Muscle layer of duodenum (tissue), 2 donors: ENCODE results near the gene SPZ1.

Experiments used
- H3K27ac ChIP-seq: one replicate; pipeline ENCODE4 v1.7.0; 2013; ENCODE audit warnings: mild to moderate bottlenecking, low read length
- H3K27me3 ChIP-seq: one replicate; pipeline ENCODE4 v1.7.0; 2013; ENCODE audit warnings: low read depth, mild to moderate bottlenecking, control low read depth, low read length
- H3K36me3 ChIP-seq, 2 donors: one replicate each; pipeline ENCODE4 v1.7.0; 2013; ENCODE audit warnings: low read length in 2 of 2, control low read depth in 1 of 2, mild to moderate bottlenecking in 1 of 2; ENCODE audit not compliant: insufficient read depth in 2 of 2, control insufficient read depth in 1 of 2
- H3K4me1 ChIP-seq, 2 donors: one replicate each; pipeline ENCODE4 v1.7.0; 2013; ENCODE audit warnings: low read length in 2 of 2, mild to moderate bottlenecking in 2 of 2, control low read depth in 1 of 2, moderate library complexity in 1 of 2; ENCODE audit not compliant: insufficient read depth in 2 of 2, control insufficient read depth in 1 of 2
- H3K4me3 ChIP-seq, 2 donors: one replicate each; pipeline ENCODE4 v1.7.0; 2013; ENCODE audit warnings: low read length in 2 of 2, low read depth in 1 of 2, mild to moderate bottlenecking in 1 of 2
- H3K9me3 ChIP-seq, 2 donors: one replicate each; pipeline ENCODE4 v1.7.0; 2013; ENCODE audit warnings: low read length in 2 of 2, control low read depth in 1 of 2, mild to moderate bottlenecking in 1 of 2; ENCODE audit not compliant: control insufficient read depth in 1 of 2
- donor health status: healthy.

Gene SPZ1

GRCh38 chr5:80369521-80369920 lies 49.7 kb downstream of the SPZ1 start:
- no peak overlapping the region for H3K27ac ChIP-seq
- no peaks in the 10 kb centered on the region for H3K9me3 ChIP-seq
- no peaks in the 10 kb centered on the region for H3K36me3 ChIP-seq
- no peak overlapping the region for H3K4me3 ChIP-seq
- peaks cover 0 to 7% of the 10 kb centered on the region in 2 donors for H3K4me1 ChIP-seq
- H3K27me3 ChIP-seq: no peaks in the 10 kb centered on the region

GRCh38 chr5:80370390-80370789 lies 50.6 kb downstream of the SPZ1 start:
- H3K27ac ChIP-seq: no peak overlapping the region
- no peak overlapping the region for H3K4me3 ChIP-seq
- no peaks in the 10 kb centered on the region for H3K9me3 ChIP-seq
- H3K4me1 ChIP-seq: peaks cover 0 to 7% of the 10 kb centered on the region in 2 donors
- H3K36me3 ChIP-seq: no peaks in the 10 kb centered on the region
- no peaks in the 10 kb centered on the region for H3K27me3 ChIP-seq
